ENCODE results near the gene TFDP1.

The TFDP1 gene

DNA sequence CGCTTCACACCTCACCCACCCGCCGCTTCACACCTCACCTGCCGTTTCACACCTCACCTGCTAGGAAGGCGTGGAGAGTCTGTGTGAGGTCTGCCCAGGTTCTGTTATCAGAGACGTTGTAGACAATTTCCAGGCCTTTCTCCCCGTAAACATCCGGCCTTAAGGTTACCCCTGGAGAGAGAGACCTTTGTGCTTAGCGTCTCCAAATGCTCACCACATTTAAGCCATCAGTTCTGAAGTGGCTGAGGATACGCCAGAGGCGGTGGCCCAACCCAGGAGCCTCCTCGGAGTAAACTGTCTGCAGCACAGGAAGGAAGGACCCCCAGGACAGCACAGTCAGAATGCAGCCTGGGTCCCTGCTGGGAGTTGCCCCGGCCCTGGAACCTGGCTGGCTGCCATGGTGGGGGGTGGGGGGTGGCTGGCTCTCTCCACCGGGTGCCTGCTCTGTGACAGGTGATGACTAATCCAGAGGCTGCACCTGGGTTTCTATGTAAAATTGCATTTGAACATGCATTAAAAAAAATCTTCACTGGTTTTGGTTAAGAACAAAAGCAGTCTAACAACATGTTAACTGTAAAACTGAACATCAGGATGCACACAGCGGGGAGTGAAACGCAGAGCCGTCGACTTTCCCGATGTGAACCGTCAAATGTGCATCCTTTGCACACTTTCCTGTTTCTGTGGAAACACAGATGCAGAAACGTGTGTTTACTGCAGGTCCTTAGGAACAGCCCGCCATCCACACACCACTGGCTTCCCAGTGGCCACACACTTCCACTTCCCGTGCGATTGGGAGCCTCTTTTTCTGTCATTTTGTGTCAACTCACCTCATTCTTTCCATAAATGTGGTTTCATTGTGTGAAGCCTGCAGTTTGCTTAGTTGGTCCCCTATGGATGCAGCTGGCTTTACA lies 69.0 kb downstream of the TFDP1 start:
- DNase-seq = peak; percentile 84

DNA sequence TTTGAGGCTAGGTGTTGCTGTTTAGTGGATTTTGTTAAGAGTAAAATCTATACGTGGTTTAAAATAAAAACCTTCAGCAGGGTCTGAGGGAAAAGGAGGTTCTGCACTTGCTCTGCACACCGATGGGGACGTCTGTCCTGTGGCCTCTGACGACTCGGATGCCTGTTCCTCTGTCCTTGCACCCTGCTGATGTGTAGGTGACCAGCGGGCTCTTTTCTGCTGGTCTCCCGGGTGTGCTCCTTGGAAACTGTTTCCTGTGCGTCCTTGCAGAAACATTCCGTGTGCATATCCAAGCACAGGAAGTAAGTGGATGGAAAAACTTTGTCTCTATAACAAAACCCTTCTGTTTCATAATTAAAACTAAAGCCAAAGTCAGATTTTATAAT lies 69.6 kb downstream of the TFDP1 start:
- DNase-seq = peak; percentile 69

DNA sequence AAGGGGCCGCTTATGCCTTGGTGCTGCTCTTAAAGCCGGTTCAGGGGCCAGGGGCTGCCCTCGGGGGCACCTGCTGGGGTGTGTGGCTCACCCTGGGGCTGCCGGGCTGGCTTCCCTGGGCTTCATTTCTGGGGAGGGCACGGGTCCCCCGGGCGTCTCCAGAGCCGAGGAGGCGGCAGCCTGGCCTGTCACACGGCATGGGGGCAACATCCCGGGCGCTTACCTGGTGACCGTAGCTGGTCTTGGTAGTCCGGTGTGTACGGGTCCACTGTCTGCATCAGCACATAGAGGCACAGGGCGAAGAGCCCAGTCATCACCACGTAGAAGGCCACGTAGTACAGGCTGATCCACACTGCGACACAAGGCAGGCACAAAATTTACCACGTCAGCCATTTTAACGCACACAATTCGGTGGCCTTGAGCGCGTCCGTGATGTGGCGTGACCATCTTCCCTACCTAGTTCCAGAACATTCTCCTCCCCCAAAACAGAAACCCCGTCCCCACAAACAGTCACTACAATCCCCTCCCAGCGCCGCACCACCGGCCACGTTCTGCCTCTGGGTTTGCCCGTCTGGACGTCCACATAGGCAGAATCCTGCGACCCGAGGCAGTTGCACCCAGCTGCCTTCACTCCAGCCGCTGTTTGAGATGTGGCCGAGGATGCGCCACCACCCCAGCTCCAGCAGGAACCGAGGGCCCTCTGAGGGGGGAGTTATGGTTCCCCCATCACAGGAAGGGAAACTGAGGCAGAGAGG lies 70.2 kb downstream of the TFDP1 start:
- no peak for DNase-seq

DNA sequence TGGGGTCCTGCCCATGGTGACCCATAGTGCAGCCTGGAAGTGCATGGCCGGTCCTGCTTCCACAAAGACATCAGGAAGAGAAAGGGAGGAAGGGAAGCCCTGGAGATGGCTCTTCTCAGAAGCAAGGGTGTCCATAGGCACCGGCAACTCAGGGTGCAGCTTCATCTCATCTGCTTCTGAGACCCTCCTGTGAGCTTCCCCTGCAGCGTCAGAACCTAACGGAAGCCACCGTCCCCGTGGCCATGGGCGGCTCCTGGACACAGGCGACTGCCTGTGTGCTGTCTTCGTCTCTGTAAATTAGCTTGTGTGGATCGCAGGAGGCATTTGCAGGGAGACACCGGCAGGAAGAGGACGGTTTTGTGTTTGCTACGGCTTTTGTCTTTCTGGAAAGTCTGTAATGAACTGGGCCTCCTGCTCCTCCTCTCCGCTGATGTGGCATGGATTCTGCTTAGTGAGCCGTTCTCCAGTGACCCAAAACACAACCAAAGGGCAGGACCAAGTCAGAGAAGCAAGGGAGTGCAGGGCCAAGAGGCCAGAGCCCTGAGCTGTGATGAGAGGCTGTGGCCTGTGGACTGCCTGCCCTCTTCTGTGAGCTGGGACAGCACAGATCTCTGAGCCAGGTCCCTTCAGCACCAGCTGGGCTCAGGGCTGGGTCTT lies 70.9 kb downstream of the TFDP1 start:
- DNase-seq = no peak

DNA sequence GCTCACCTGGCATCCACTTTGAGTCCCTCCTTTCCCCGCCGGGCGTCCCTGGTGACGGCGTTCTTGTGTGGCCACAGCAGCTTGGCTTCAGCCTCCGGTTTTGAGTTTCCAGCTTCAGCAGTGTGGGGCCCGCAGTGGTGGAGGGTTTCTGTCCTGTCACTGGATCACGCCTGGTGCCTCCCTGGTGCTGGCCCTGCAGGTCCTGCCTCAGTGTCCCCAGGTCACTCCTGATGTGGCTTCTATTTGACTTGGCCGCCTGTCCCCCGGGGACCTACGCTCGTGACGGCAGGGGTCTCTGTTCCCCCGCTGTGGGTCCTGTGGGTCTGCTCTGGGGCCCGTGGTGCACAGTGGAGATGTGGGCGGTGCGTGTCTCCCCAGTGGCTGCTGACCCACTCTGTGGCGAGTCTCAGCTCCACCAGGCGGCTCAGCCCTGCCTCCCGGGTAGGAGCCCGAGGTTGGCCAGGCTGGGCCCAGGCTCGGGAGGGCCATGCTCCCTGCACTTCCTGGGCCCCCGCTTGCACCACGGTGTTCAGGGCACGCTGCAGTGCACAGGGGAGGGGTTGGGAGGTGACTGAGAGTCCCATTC lies 71.5 kb downstream of the TFDP1 start:
- no peak for DNase-seq

DNA sequence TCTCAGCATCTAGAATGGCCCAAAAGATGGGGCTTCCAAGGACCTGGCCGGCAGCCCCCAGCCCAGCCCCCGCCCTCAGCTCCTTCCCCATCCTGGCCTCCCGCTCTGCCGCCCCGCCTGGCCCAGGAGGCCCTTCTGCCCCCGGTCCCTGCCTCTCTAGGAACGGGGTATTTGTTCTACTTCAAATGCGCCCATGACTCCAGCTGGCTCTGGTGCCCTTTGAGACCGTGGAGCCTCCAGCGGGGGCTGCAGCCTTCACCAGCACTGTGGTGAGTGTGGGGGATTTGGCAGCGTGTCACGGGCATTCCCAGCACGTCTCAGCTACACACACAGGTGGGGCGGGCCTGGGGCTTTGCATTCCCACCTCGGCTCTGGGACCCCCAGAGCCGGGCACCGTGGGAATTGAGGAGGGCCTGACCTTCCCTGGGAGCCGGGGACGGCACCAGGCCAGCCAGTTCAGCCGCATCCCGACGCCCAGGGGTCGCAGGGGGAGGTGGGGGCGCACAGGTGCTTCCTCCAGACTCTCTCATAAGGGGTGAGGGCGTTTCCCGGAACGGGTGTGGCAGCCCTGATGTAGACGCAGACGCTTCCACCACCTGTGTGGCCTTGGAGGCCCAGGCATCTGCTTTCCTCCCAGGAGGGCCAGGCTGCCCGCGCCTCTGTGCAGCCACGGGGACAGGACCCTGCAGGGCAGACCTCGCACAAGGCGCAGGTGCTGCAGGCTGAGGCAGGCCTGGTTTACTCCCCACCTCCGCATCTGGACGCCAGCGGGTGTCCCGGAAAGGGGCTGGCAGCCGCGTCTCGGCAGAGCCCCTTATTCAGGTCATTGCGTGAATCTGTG lies 72.5 kb downstream of the TFDP1 start:
- DNase-seq = no peak

DNA sequence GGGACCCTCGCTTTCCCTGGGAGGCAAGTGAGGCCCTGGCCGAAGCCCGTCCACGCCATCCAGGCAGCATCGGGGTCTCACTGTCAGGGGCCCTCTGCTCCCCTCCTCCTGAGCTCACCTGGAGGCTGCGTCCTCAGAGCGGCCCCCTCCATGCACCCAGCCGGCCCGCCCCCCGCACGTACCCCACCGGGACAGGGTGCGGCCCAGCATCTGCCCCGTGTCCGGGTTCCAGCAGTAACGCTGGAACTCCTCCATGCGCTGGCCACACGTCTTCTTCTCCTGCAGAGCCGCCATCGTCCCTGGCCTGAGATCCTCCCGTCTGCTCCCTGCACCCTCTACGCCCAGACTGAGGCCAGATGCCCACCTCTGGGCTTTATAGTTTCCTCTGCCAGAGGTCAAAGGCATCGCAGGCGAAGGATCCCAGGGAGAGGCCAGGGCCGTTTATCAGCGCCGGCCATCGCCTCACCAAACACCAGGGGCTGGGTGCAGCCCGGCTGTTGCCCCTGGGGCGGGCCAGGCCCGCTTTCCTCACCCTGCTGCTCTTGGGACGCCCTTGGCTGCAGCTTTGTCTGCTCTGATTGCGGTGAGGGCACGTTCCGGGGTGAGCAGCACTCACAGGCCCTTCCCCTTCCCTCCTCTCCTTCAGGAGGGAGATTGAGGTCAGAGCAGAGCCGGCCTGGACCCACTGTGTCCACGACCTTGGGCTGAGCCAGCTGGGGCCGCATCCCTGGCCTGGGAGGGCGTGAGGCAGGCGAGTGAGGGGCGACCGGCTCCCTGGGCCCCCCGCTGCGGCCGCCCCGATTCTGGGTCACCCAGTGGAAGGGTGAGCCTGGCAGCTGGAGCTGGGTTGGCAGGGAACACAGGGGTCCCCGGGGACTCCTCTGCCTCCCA lies 73.5 kb downstream of the TFDP1 start, which contains the start of gene ATP4B:
Gene ATP4B (minus strand): TSS at position 348 of the 891 bp plus-strand sequence. CDS start 54 bp downstream, at position 294.
- no peak for DNase-seq

DNA sequence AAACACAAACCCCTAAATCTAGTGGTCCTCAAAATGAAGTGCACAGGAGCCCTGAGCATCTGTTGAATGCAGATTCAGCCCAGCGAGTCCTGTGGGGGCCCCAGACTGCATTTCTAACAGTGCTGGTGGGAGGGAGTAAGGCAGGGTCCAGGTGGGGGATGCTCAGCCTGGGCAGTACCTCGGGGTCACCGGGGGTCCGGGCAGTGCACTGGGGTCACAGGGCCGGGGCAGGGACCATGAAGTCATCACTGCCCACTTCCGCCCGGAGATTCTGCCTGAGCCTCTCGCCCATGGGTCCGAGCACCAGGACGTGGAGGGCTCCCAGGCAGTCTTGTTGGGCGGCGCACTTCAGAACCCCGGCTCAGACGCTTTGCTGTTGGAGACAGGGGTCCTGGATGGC lies 74.3 kb downstream of the TFDP1 start:
- DNase-seq = no peak

DNA sequence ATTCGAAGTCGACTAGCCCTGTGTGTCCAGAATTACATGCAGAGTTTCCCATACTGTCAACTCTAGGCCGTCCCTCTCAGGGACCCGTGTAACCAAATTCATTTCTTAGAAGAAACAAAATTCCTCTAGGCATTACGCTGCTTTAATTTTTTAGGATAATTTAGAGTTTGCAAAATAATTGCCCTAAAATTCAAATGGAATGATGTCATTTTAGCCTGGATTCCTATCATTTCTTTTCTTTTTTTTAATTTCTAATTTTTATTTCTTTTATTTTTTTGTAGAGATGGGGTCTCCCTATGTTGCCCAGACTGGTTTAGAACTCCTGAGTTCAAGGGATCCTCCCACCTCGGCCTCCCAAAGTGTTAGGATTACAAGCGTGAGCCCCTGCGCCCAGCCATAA lies 74.8 kb downstream of the TFDP1 start:
- DNase-seq = no peak

DNA sequence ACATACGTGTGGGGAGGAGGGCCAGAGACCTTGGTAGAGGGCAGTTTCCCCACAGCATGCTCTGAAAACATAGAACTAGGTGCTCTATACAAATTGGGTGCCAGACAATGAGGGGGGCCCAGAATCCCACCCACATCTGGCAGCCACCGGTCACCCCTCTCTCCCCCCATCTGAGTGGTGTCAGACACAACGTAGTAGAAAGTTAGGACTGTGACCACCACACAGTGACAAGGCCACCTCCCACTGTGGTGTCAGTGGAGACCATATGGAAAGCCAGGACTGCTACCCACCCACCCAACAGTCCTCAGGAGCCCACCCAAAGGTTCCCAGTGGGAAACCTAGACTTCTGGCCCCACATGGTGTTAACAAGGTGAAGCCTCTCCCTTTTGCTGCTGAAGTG lies 75.5 kb downstream of the TFDP1 start:
- no peak for DNase-seq

DNA sequence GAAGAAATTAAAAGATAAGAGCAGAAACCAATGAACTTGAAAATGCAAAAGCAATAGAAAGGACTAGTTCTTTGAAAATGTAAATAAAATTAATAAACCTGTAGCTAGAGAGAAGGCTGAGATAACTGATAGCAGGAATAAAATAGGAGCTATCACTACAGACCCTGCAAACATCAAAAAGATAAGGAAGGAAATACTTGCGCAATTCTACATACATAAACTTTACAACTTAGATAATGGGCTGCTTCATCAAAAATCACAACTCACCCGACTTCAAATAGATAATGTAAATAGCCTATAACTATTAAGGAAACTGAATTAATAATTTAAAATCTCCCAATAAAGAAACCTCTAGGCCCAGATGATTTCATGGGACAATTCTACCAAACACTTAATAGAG lies 77.0 kb downstream of the TFDP1 start:
- DNase-seq = no peak

DNA sequence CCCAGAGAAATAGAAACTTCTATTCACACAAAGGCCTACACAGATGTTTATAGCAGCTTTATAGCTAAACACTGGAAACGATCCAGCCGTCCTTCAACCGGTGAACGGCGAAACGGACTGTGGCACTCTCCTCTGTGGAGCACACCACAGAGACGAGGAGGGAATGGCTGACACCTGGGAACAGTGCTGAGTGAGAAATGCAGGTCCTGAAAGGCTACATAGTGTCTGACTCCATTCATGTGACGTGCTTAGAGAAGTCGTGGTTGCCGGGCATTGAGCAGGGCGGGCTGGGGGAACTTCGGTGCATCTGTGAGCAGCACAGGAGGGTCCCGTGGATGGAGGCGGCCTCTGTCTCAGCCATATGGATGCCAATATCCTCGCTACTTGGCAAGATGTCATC lies 79.4 kb downstream of the TFDP1 start:
- no peak for DNase-seq

DNA sequence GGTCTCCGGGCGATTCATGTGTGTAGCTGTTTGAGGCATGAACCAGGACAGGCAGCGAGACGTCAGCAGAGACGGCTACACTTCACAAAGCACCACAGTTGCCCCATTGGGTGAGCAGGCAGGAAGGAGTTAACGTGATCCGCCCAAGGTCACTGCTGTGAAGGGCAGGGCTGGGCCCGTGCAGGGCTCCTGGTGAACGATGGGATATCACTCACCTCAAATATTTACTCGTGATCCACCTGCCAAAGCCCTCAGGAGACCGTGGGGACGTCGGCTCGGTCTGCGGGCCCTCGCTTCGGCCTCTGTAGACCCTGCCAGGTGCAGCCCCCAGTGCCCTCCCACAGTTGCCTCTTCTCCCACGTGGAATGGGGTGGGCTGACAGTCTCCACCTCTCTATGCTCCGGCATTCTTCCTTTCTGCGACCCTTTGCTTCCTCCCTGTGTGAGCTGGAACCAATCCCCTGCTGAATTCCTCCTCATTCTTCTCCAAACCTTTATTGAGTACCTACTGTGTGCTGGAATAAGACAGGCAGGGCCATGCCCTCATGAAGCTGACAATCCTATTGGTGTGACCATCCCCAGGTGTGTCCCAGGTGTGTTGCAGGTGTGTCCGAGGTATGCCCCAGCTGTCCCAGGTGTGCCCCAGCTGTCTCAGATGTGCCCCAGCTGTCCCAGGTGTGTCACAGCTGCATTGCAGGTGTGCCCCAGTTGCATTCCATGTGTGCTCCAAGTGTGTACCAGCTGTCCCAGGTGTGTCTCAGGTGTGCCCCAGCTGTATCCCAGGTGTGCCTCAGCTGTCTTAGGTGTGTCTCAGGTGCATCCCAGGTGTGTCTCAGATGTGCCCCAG lies 80.4 kb downstream of the TFDP1 start:
- DNase-seq = no peak

DNA sequence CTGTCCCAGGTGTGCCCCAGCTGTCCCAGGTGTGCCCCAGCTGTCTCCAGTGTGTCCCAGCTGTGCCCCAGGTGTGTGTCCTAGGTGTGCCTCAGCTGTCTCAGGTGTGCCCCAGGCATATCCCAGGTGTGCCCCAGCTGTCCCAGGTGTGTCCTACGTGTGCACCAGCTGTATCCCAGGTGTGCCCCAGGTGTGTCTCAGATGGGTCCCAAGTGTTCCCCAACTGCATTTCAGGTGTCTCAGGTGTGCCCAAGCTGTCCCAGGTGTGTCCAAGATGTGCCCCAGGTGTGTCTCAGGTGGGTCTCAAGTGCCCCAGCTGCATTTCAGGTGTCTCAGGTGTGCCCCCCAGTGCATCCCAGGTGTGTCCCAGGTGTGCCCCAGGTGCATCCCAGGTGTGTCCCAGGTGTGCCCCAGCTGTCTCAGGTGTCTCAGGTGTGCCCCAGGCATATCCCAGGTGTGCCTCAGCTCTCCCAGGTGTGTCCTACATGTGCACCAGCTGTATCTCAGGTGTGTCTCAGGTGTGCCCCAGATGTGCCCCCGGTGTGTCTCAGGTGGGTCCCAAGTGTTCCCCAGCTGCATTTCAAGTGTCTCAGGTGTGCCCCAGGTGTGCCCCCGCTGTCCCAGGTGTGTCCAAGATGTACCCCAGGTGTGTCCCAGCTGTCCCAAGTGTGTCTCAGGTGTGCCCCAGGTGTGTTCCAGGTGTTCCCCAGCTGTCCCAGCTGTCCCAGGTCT lies 81.2 kb downstream of the TFDP1 start:
- no peak for DNase-seq

DNA sequence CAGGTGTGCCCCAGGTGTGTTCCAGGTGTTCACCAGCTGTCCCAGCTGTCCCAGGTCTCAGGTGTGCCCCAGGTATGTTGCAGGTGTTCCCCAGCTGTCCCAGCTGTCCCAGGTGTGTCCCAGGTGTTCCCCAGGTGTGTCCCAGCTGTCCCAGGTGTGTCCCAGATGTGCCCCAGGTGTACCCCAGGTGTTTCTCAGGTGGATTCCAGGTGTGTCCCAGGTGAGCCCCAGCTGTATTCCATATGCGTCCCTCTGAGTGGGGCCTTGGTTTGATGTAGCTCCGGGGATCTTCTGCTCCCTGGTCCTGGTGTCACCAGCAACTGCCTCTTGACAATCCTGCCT lies 81.7 kb downstream of the TFDP1 start:
- no peak for DNase-seq

DNA sequence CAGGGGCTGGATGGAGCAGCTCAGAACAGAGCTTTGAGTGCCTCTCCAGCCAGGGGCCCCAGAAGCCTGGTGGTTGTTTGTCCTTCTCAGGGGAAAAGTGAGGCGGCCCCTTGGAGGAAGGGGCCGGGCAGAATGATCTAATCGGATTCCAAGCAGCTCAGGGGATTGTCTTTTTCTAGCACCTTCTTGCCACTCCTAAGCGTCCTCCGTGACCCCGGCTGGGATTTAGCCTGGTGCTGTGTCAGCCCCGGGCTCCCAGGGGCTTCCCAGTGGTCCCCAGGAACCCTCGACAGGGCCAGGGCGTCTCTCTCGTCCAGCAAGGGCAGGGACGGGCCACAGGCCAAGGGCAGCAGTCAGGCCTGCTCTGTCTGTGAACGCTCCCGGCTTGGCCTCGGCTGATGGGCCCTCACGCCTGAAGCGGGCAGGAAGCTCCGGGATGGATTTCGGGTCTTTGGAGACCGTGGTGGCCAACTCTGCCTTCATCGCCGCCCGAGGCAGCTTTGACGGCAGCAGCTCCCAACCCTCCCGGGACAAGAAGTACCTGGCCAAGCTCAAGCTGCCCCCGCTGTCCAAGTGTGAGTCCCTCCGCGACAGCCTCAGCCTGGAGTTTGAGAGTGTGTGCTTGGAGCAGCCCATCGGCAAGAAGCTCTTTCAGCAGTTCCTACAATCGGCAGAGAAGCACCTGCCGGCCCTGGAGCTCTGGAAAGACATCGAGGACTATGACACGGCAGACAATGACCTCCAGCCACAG lies 82.6 kb downstream of the TFDP1 start, which contains the start of gene GRK1:
Gene GRK1 (plus strand): TSS at position 269 of the 751 bp plus-strand sequence. CDS start 168 bp downstream, at position 437.
- no peak for DNase-seq

DNA sequence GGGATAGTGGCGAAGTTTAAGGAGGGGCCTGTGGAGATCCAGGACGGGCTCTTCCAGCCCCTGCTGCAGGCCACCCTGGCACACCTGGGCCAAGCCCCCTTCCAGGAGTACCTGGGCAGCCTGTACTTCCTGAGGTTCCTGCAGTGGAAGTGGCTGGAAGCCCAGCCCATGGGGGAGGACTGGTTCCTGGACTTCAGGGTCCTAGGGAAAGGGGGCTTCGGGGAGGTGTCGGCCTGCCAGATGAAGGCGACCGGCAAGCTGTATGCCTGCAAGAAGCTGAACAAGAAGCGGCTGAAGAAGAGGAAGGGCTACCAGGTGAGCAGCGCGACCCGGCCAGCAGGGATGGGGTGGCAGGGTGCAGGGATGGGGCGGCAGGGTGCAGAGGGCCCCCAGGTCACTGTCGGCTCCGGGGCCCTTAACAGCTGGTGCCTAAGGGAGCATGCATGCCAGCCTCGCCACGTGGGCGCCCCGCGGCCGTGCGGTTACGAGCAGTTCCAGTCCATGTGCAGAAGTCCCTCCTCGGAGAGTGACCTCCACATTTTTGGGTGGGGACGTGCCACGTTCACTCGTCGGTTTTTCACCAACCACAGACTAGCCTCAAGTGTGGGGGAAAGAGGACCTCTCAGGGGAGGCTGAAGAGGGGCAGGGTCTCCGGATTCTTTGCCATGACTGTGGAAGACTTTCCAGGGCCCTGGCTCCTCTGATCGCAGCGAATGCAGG lies 83.4 kb downstream of the TFDP1 start:
- no peak for DNase-seq

DNA sequence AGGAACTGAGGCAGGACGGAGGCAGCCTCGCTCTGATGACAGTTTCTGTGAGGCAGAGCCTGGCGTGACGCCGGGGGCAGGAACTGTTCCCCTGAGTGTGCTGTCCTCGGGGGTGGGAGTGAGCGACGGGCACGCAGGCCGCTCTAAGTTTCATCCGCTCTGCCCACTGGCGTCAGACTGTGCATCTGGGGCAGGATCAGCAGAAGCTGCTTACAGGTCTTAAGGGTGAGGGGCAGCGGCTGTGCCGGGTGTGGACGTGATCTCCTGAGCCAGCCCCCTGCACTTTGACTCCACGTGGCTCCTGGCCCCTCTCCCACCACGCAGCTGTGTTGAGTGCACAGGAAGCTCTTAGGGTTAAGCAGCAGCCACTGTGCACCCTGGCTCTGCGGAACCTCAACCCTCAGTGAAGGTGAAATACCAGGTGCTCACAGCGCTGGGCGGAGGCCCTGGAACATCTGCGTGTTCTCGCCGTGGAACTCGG lies 84.0 kb downstream of the TFDP1 start:
- no peak for DNase-seq

All from NCI-H146 (cell line).